Astrocyte of the cerebellum (primary cell): ENCODE measurements around the gene NSRP1.

ENCODE experiments used
- DNase-seq: peaks from one replicate; pipeline ENCODE4 v3.0.0-alpha.2; 2011; ENCODE audit warnings: low read depth
- H3K4me3 ChIP-seq: 2 replicates; pipeline ENCODE4 v1.5.1; 2011; ENCODE audit warnings: mild to moderate bottlenecking, low read depth, low read length, moderate library complexity
- CTCF ChIP-seq: IDR thresholded peaks from 2 replicates; pipeline ENCODE4 v1.5.1; 2012; ENCODE audit warnings: low read length, low read depth, moderate library complexity, mild to moderate bottlenecking; ENCODE audit errors: missing control alignments
- in situ Hi-C: cut with HindIII; loops from 2 replicates; pipeline ENCODE4 v1.10.0; 2017; ENCODE audit warnings: low sequenced_read_pairs

The NSRP1 gene

GRCh38 chr17:30172560-30172959 is 55.9 kb downstream of the NSRP1 start:
- in situ Hi-C loops, result no loop called here
- DNase-seq, result no peak
- H3K4me3 ChIP-seq, result no peak overlapping the region
- no peak for TF ChIP-seq CTCF

- H3K4me3 ChIP-seq, result no peak overlapping the region
- in situ Hi-C loops, result no loop called here
- DNase-seq, result no peak
- TF ChIP-seq CTCF, result no peak
Measured at GRCh38 chr17:30173649-30174048, 57.0 kb downstream of the NSRP1 start.

- in situ Hi-C loops, result no loop called here
- TF ChIP-seq CTCF, result no peak
- H3K4me3 ChIP-seq, result no peak overlapping the region
- no peak for DNase-seq
Measured at GRCh38 chr17:30174556-30174955, 57.9 kb downstream of the NSRP1 start.

- in situ Hi-C loops, result no loop called here
- no peak for DNase-seq
- H3K4me3 ChIP-seq, result no peak overlapping the region
- no peak for TF ChIP-seq CTCF
Measured at GRCh38 chr17:30176855-30177254, 60.2 kb downstream of the NSRP1 start.

- DNase-seq, result no peak
- no peak for TF ChIP-seq CTCF
- H3K4me3 ChIP-seq, result no peak overlapping the region
- in situ Hi-C loops, result no loop called here
Measured at GRCh38 chr17:30186761-30187160, 70.1 kb downstream of the NSRP1 start.

- no peak for DNase-seq
- TF ChIP-seq CTCF, result no peak
Measured at GRCh38 chr17:30187573-30187972, 71.0 kb downstream of the NSRP1 start.

More at GRCh38 chr17:30187573-30187972, 71.0 kb downstream of the NSRP1 start:
- in situ Hi-C loops, result no loop called here
- H3K4me3 ChIP-seq, result no peak overlapping the region
